PC-3 (cell line): Measurements from ENCODE around the gene DIP2A. TPM values are rescaled to one million over a fixed set of nuclear protein-coding genes. Genes with fewer than 3 reads are reported as not detected.

Experiments
- ATAC-seq: fragments of 200-7000 bp; cut with Tn5 transposase; 2 replicates; pipeline ENCODE4 v1.9.1; 2020; ENCODE audit warnings: mild to moderate bottlenecking, moderate library complexity
- BruUV-seq: library from RNA; stranded (reverse); fragments of 400-500 nt; replicated peaks from 2 replicates; lab custom pipeline; 2021; lab: Mats Ljungman, UMichigan
- CTCF ChIA-PET: fragments of 300-600 bp; sonication (Branson Sonifier 250); formaldehyde crosslinking; loops from one replicate; lab custom pipeline; 2022; ENCODE audit warnings: antibody characterized with exemption; lab: Charles Lee
- POLR2A ChIA-PET: fragments of 300-600 bp; sonication (Branson Sonifier 250); formaldehyde crosslinking; loops from one replicate; lab custom pipeline; 2022; ENCODE audit warnings: antibody characterized with exemption; ENCODE audit not compliant: unreplicated experiment; lab: Charles Lee
- DNase-seq: peaks from one replicate; pipeline ENCODE4 v3.0.0-alpha.2; 2015
- H2AFZ ChIP-seq: fragments of 300-600 bp; sonication (generic); 2 replicates; pipeline ENCODE4 v1.6.0; 2016; ENCODE audit warnings: antibody characterized with exemption, low read length
- H3F3A ChIP-seq: fragments of 300-600 bp; sonication (generic); one replicate; pipeline ENCODE4 v1.6.0; 2017; ENCODE audit warnings: antibody characterized with exemption, low read length, control low read depth, mild to moderate bottlenecking; ENCODE audit not compliant: unreplicated experiment
- H3K27ac ChIP-seq: fragments of 300-600 bp; sonication (generic); 2 replicates; pipeline ENCODE4 v1.5.1; 2016; ENCODE audit warnings: mild to moderate bottlenecking, low read length
- H3K27me3 ChIP-seq: fragments of 300-600 bp; sonication (generic); 2 replicates; pipeline ENCODE4 v1.6.1; 2016; ENCODE audit warnings: low read length, mixed read lengths
- H3K36me3 ChIP-seq: fragments of 300-600 bp; sonication (generic); 2 replicates; pipeline ENCODE4 v1.6.1; 2016; ENCODE audit warnings: low read depth, mixed run types, low read length, mixed read lengths
- H3K4me1 ChIP-seq: fragments of 300-600 bp; sonication (generic); 2 replicates; pipeline ENCODE4 v1.5.1; 2016; ENCODE audit warnings: low read length; ENCODE audit not compliant: insufficient read depth
- H3K4me2 ChIP-seq: fragments of 300-600 bp; sonication (generic); 2 replicates; pipeline ENCODE4 v1.6.0; 2016; ENCODE audit warnings: low read length
- H3K4me3 ChIP-seq: fragments of 300-600 bp; sonication (generic); 2 replicates; pipeline ENCODE4 v1.5.1; 2016; ENCODE audit warnings: mild to moderate bottlenecking, low read length, mixed read lengths
- H3K79me2 ChIP-seq: fragments of 300-600 bp; sonication (generic); 2 replicates; pipeline ENCODE4 v1.6.1; 2017; ENCODE audit warnings: low read length, mixed read lengths
- H3K9ac ChIP-seq: fragments of 300-600 bp; sonication (generic); 2 replicates; pipeline ENCODE4 v1.6.0; 2016; ENCODE audit warnings: mild to moderate bottlenecking, low read length
- H3K9me2 ChIP-seq: fragments of 300-600 bp; sonication (generic); replicated peaks from 2 replicates; pipeline ENCODE4 v1.6.1; 2016; ENCODE audit warnings: mixed run types, low read length, mixed read lengths
- H3K9me3 ChIP-seq: fragments of 300-600 bp; sonication (generic); 2 replicates; pipeline ENCODE4 v1.6.1; 2016; ENCODE audit warnings: low read length, mixed read lengths
- H4K20me1 ChIP-seq: fragments of 300-600 bp; sonication (generic); 2 replicates; pipeline ENCODE4 v1.6.1; 2016; ENCODE audit warnings: low read length, mixed read lengths
- EZH2 ChIP-seq: fragments of 300-600 bp; sonication (generic); IDR thresholded peaks from one replicate; pipeline ENCODE4 v1.6.1; 2017; ENCODE audit warnings: antibody characterized with exemption, mild to moderate bottlenecking, low read length; ENCODE audit not compliant: unreplicated experiment
- EZH2phosphoT487 ChIP-seq: fragments of 300-600 bp; sonication (generic); IDR thresholded peaks from 2 replicates; pipeline ENCODE4 v1.6.1; 2018; ENCODE audit warnings: mild to moderate bottlenecking, antibody characterized with exemption, low read length, borderline replicate concordance
- intact Hi-C: fragments of 100-400 bp; cut with micrococcal nuclease; formaldehyde crosslinking; loops from 2 replicates; pipeline ENCODE4 v1.9.0; 2023
- total RNA-seq: library from RNA; depleted of rRNA; stranded (reverse); fragments of >200 nt; gene quantifications from 2 replicates; pipeline ENCODE4 v1.2.3, GENCODE V29; 2014
- TF ChIP-seq, protein P1 (sequence below): fragments of 300-600 bp; sonication (generic); conservative IDR thresholded peaks from 2 replicates; pipeline ENCODE4 v1.5.1; 2017; ENCODE audit warnings: antibody characterized with exemption, low read depth, mild to moderate bottlenecking, low read length

Gene DIP2A
- total RNA-seq, 1 experiment from 2014 or later: 23.7 TPM

DNA sequence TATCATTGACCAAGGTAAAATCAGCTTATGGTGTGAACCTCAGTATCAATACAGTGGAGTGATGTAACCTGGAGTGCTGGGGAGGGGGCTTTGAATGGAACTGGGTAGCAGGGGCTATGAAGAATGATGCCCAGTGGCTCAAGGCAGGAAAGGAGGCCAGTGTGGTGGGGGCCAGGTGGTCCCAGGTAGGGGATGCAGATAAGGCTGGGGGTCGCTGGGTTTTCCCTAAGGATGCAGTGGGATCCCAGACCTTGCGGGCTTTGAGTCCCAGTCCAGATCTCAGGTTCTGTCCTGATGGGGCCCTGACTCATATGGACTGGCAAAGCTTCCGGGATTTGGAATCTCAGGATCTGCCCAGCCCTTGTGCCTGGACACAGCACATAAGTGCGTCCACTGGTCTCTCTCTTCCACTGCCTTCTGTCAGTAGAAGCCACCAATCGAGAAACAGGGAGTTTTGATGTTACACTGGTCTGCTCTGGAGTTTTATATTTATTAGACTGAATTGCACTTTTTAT is 94.2 kb downstream of the DIP2A start:
- no peak overlapping the region for H3K4me2 ChIP-seq
- ChIA-PET POLR2A (no interaction called here), CTCF (no interaction called here)
- no peaks in the 10 kb centered on the region for H4K20me1 ChIP-seq
- ATAC-seq: no peak
- no peaks in the 10 kb centered on the region for H3K4me1 ChIP-seq
- H3K9me2 ChIP-seq: no peaks in the 10 kb centered on the region
- H3K9ac ChIP-seq: no peak overlapping the region
- H3K36me3 ChIP-seq: peaks cover 18% of the 10 kb centered on the region
- no peak overlapping the region for H3K27ac ChIP-seq
- no peaks in the 10 kb centered on the region for H3K27me3 ChIP-seq
- no peaks in the 10 kb centered on the region for H3K79me2 ChIP-seq
- H3K9me3 ChIP-seq: no peaks in the 10 kb centered on the region
- H2AFZ ChIP-seq: no peak overlapping the region
- TF ChIP-seq, protein P1, sequence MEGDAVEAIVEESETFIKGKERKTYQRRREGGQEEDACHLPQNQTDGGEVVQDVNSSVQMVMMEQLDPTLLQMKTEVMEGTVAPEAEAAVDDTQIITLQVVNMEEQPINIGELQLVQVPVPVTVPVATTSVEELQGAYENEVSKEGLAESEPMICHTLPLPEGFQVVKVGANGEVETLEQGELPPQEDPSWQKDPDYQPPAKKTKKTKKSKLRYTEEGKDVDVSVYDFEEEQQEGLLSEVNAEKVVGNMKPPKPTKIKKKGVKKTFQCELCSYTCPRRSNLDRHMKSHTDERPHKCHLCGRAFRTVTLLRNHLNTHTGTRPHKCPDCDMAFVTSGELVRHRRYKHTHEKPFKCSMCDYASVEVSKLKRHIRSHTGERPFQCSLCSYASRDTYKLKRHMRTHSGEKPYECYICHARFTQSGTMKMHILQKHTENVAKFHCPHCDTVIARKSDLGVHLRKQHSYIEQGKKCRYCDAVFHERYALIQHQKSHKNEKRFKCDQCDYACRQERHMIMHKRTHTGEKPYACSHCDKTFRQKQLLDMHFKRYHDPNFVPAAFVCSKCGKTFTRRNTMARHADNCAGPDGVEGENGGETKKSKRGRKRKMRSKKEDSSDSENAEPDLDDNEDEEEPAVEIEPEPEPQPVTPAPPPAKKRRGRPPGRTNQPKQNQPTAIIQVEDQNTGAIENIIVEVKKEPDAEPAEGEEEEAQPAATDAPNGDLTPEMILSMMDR: no peak
- TF ChIP-seq EZH2 (no peak), EZH2phosphoT487 (no peak)
- H3F3A ChIP-seq: no peaks in the 10 kb centered on the region
- TSS peak; percentile 13 for BruUV-seq
- H3K4me3 ChIP-seq: no peak overlapping the region
- intact Hi-C loops: no loop called here
- no peak for DNase-seq

DNA sequence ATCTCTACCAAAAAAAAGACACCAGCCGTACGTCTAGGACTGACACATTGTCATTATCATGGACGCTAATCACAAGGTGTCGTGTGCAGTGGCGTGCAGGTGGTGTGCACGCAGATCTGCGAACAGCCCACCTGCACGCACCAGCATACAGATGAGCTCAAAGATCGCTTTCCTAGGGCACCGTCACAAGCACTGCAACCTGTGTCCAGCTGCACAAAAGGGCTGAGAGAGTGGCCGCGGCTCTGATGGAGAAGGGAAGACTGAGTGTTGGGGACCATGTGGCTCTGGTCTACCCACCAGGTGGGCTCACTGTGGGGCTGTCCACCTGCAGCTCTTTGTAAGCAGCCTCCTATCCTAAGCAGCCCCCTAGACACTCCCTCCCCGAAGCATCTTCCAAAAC is 95.3 kb downstream of the DIP2A start:
- POLR2A ChIA-PET: no interaction called here
- no TSS peak for BruUV-seq
- H3K4me2 ChIP-seq: no peak overlapping the region

More for the DNA sequence above, 95.3 kb downstream of the DIP2A start:
- H3K36me3 ChIP-seq: peaks cover 18% of the 10 kb centered on the region
- no peaks in the 10 kb centered on the region for H3K79me2 ChIP-seq
- no peak overlapping the region for H3K27ac ChIP-seq
- no peaks in the 10 kb centered on the region for H3K4me1 ChIP-seq
- H4K20me1 ChIP-seq: no peaks in the 10 kb centered on the region
- no peaks in the 10 kb centered on the region for H3F3A ChIP-seq
- H3K9me2 ChIP-seq: no peaks in the 10 kb centered on the region
- DNase-seq (no peak), ATAC-seq (no peak)
- intact Hi-C loops: no loop called here
- no peak overlapping the region for H3K4me3 ChIP-seq
- no peaks in the 10 kb centered on the region for H3K9me3 ChIP-seq
- H2AFZ ChIP-seq: no peak overlapping the region
- CTCF ChIA-PET: no interaction called here
- no peak overlapping the region for H3K9ac ChIP-seq
- TF ChIP-seq, protein P1: no peak
- TF ChIP-seq EZH2phosphoT487: no peak
- no peak for TF ChIP-seq EZH2
- H3K27me3 ChIP-seq: no peaks in the 10 kb centered on the region
